NCI-H748 treated with DMSO at 0.1 percent for 48 hours (cell line): ENCODE measurements around the gene CUEDC2.
"Not testable (repeated sequence)": the region's sequence is repeated elsewhere in the genome, so short reads cannot be mapped to it uniquely, and the experiment has no call there.

ENCODE experiments used
- DNase-seq: peaks from one replicate; lab custom pipeline; 2025; lab: John Stamatoyannopoulos, UW

Gene CUEDC2

GRCh38 chr10:102454662-102455487 lies 22.5 kb upstream of the CUEDC2 start:
- not testable (repeated sequence) for DNase-seq

GRCh38 chr10:102453502-102453901 lies 21.1 kb upstream of the CUEDC2 start:
- no peak for DNase-seq

GRCh38 chr10:102452672-102453340 lies 20.4 kb upstream of the CUEDC2 start:
- DNase-seq = no peak

- DNase-seq = peak; percentile 2
These were observed 19.0 kb upstream of the CUEDC2 start, which contains the start of gene C10orf95 for GRCh38 chr10:102451105-102451969. C10orf95 (minus strand) TSS chr10:102451543; CDS start chr10:102451093, 450 bp downstream.

GRCh38 chr10:102450374-102451104 lies 18.2 kb upstream of the CUEDC2 start:
- peak; percentile 58 for DNase-seq

- no peak for DNase-seq
These were observed 17.7 kb upstream of the CUEDC2 start for GRCh38 chr10:102450124-102450373.

- peak; percentile 35 for DNase-seq
These were observed 17.1 kb upstream of the CUEDC2 start for GRCh38 chr10:102449321-102450123.

- DNase-seq = no peak
These were observed 12.5 kb upstream of the CUEDC2 start for GRCh38 chr10:102444851-102445250.

- DNase-seq = no peak
These were observed 6.0 kb upstream of the CUEDC2 start for GRCh38 chr10:102438374-102438773.

GRCh38 chr10:102437515-102437914 lies 5.1 kb upstream of the CUEDC2 start:
- DNase-seq = no peak

- DNase-seq = no peak
These were observed 3.9 kb upstream of the CUEDC2 start for GRCh38 chr10:102436312-102436711.

- DNase-seq = no peak
These were observed 3.3 kb upstream of the CUEDC2 start for GRCh38 chr10:102435529-102436233.

GRCh38 chr10:102435133-102435497 lies 2.7 kb upstream of the CUEDC2 start:
- DNase-seq = no peak

GRCh38 chr10:102434394-102435132 lies 2.2 kb upstream of the CUEDC2 start:
- DNase-seq = no peak

- DNase-seq = no peak
These were observed 1.3 kb upstream of the CUEDC2 start for GRCh38 chr10:102433619-102434046.

GRCh38 chr10:102431452-102432124 lies 786 bp downstream of the CUEDC2 start:
- DNase-seq = no peak

- DNase-seq = no peak
These were observed 2.9 kb downstream of the CUEDC2 start for GRCh38 chr10:102429468-102429867.

GRCh38 chr10:102426803-102427287 lies 5.5 kb downstream of the CUEDC2 start:
- DNase-seq = no peak

- DNase-seq = no peak
These were observed 6.9 kb downstream of the CUEDC2 start for GRCh38 chr10:102425444-102425843.
